Lower leg skin (tissue), 3 donors: ENCODE results near the gene MT1F.

ENCODE experiments used
- POLR2A ChIP-seq, 2 donors: fragments of 450-650 bp; IDR thresholded peaks; one replicate each; pipeline ENCODE4 v1.6.1; 2016 to 2017; ENCODE audit warnings: antibody characterized with exemption in 2 of 2, mild to moderate bottlenecking in 1 of 2, moderate library complexity in 1 of 2
- TF ChIP-seq, protein P1 (sequence below), 3 donors: fragments of 450-650 bp; IDR thresholded peaks; one replicate each; pipeline ENCODE4 v1.5.1; 2016; ENCODE audit warnings: antibody characterized with exemption in 3 of 3, mild to moderate bottlenecking in 3 of 3, moderate library complexity in 2 of 3

DNA sequence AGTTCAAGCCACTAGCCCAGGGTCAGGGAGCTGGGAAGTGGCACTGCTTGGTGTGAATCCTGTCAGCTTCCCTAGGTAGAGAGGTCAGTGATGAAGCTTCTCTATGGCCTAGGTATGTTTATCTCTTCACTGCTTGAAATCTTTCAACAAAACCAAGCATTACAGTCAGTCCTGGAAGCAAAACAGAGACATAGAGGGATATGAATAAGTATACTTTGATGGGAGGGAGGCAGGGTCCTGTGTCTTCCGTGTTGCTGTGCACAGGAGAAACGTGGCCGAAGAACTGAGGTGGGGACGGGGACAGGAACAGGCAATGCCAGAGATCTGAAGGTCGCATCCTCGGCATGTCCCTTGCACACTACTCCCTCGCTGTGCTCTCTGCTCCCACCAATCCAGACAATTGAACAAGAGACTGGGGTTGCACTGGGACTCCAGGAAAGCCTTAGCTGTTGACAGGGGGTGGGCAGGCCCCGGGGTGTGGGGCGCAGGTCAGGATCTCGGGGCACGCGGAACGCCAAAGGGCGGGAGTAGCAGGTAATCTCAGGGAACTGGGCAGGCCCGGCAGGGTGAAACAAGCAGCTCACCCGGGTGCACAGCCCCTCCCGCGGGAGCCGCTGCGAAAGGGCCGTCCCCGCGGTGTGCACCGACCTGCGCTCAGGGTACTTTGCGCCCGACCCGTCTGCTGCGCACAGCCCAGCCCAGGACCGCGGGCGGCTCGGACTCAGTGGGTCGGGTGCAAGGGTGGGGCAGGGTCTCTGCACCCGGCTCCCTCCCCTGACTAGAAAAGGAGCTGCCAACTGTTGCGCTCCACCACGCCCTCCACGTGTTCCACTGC lies 11.5 kb downstream of the MT1F start, which contains the start of gene MT1H:
- TF ChIP-seq POLR2A (IDR thresholded peaks at IDR 0.05) = no peak
- TF ChIP-seq, protein P1, sequence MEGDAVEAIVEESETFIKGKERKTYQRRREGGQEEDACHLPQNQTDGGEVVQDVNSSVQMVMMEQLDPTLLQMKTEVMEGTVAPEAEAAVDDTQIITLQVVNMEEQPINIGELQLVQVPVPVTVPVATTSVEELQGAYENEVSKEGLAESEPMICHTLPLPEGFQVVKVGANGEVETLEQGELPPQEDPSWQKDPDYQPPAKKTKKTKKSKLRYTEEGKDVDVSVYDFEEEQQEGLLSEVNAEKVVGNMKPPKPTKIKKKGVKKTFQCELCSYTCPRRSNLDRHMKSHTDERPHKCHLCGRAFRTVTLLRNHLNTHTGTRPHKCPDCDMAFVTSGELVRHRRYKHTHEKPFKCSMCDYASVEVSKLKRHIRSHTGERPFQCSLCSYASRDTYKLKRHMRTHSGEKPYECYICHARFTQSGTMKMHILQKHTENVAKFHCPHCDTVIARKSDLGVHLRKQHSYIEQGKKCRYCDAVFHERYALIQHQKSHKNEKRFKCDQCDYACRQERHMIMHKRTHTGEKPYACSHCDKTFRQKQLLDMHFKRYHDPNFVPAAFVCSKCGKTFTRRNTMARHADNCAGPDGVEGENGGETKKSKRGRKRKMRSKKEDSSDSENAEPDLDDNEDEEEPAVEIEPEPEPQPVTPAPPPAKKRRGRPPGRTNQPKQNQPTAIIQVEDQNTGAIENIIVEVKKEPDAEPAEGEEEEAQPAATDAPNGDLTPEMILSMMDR (IDR thresholded peaks at IDR 0.05) = no peak
